Measurements from ENCODE around the gene ARL8A. TPM values are rescaled to one million over a fixed set of nuclear protein-coding genes. Genes with fewer than 3 reads are reported as not detected.

Gene ARL8A
- total RNA-seq, 1 donor from 2014 or later: 75.8 TPM

DNA sequence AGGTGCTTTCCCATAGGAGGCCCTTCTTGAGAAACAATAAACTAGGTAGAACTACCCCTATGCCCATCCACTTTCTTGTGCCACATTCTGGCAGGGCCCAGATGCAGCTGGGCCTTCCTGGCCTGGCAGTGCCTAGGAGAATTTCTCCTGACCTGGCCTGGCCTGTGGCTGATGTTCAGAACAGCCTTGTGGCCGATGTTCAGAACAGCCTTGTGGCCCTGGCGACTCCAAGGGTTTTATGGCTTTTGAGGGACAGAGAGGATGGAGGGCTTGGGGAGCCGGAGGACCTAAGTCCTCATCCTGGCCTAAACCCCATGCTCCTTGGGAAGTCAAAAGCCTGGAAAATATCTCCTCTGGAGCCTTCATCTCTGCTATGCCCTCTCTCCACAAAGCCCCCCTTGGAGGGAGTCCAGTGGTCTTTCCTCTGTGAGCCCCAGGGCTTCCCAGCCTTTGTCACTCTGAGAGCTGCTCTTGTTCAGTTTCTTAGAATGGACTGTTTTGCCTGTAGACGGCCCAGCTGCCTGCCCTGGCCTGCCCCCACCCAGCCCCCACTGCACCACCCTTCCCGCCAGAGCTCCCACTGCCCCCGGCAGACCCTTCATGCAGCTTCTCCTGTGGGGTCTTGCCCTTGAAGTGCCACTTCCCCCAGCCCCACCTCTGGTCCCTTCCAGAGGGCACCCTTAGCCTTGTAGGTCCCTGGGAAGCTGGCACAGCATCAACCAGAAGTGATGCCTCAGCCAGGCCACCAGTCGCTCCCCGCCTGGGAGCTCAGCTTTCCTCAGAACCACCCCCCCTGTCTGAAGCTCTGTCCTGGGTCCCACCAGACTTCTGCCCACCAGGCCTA is 14.9 kb downstream of the ARL8A start:
- no peaks in the 10 kb centered on the region for H3K9me3 Mint-ChIP-seq (ENCODE audit: unreplicated experiment)
- H3K27ac Mint-ChIP-seq (ENCODE audit: unreplicated experiment): no peak overlapping the region
- H3K4me3 Mint-ChIP-seq (ENCODE audit: unreplicated experiment): no peak overlapping the region
- no peak for DNase-seq (ENCODE audit: extremely low spot score, unreplicated experiment)
- H3K27me3 Mint-ChIP-seq (ENCODE audit: unreplicated experiment): no peaks in the 10 kb centered on the region
- no peaks in the 10 kb centered on the region for H3K4me1 Mint-ChIP-seq (ENCODE audit: unreplicated experiment)
- TF ChIP-seq, protein P1, sequence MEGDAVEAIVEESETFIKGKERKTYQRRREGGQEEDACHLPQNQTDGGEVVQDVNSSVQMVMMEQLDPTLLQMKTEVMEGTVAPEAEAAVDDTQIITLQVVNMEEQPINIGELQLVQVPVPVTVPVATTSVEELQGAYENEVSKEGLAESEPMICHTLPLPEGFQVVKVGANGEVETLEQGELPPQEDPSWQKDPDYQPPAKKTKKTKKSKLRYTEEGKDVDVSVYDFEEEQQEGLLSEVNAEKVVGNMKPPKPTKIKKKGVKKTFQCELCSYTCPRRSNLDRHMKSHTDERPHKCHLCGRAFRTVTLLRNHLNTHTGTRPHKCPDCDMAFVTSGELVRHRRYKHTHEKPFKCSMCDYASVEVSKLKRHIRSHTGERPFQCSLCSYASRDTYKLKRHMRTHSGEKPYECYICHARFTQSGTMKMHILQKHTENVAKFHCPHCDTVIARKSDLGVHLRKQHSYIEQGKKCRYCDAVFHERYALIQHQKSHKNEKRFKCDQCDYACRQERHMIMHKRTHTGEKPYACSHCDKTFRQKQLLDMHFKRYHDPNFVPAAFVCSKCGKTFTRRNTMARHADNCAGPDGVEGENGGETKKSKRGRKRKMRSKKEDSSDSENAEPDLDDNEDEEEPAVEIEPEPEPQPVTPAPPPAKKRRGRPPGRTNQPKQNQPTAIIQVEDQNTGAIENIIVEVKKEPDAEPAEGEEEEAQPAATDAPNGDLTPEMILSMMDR (IDR thresholded peaks at IDR 0.05): no peak
- peaks cover 9% of the 10 kb centered on the region for H3K36me3 Mint-ChIP-seq (ENCODE audit: unreplicated experiment)

DNA sequence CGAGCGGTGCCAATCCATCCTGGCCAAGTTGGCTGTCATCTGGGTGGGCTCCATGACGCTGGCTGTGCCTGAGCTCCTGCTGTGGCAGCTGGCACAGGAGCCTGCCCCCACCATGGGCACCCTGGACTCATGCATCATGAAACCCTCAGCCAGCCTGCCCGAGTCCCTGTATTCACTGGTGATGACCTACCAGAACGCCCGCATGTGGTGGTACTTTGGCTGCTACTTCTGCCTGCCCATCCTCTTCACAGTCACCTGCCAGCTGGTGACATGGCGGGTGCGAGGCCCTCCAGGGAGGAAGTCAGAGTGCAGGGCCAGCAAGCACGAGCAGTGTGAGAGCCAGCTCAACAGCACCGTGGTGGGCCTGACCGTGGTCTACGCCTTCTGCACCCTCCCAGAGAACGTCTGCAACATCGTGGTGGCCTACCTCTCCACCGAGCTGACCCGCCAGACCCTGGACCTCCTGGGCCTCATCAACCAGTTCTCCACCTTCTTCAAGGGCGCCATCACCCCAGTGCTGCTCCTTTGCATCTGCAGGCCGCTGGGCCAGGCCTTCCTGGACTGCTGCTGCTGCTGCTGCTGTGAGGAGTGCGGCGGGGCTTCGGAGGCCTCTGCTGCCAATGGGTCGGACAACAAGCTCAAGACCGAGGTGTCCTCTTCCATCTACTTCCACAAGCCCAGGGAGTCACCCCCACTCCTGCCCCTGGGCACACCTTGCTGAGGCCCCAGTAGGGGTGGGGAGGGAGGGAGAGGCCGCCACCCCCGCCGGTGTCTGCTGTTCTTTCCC is 16.5 kb downstream of the ARL8A start:
- no peak overlapping the region for H3K4me3 Mint-ChIP-seq (ENCODE audit: unreplicated experiment)
- peaks cover 6% of the 10 kb centered on the region for H3K36me3 Mint-ChIP-seq (ENCODE audit: unreplicated experiment)
- H3K9me3 Mint-ChIP-seq (ENCODE audit: unreplicated experiment): no peaks in the 10 kb centered on the region
- no peak for DNase-seq (ENCODE audit: extremely low spot score, unreplicated experiment)
- peaks cover 6% of the 10 kb centered on the region for H3K27me3 Mint-ChIP-seq (ENCODE audit: unreplicated experiment)
- H3K27ac Mint-ChIP-seq (ENCODE audit: unreplicated experiment): no peak overlapping the region
- H3K4me1 Mint-ChIP-seq (ENCODE audit: unreplicated experiment): no peaks in the 10 kb centered on the region
- TF ChIP-seq, protein P1 (IDR thresholded peaks at IDR 0.05): no peak

DNA sequence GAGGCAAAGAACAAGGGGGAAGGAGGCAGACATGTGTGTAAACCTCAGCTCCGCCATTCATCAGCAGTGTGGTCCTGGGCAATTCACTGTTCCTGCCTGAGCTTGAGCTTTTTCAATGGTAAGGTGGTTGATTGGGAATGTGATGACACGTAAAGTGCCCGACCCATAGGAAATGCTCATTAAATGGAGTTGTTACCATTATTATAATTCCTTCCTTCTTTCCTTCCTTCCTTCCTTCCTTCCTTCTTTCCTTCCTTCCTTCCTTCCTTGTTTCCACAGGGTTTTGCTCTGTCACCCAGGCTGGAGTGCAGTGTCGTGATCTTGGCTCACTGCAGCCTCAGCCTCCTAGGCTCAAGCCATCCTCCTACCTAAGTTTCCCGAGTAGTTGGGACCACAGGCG is 17.5 kb downstream of the ARL8A start:
- TF ChIP-seq, protein P1 (IDR thresholded peaks at IDR 0.05): no peak
- DNase-seq (ENCODE audit: extremely low spot score, unreplicated experiment): no peak
- Mint-ChIP-seq H3K4me1 (ENCODE audit: unreplicated experiment) (no peaks in the 10 kb centered on the region), H3K36me3 (ENCODE audit: unreplicated experiment) (no peaks in the 10 kb centered on the region), H3K27me3 (ENCODE audit: unreplicated experiment) (peaks cover 6% of the 10 kb centered on the region), H3K27ac (ENCODE audit: unreplicated experiment) (no peak overlapping the region), H3K9me3 (ENCODE audit: unreplicated experiment) (no peaks in the 10 kb centered on the region), H3K4me3 (ENCODE audit: unreplicated experiment) (no peak overlapping the region)

DNA sequence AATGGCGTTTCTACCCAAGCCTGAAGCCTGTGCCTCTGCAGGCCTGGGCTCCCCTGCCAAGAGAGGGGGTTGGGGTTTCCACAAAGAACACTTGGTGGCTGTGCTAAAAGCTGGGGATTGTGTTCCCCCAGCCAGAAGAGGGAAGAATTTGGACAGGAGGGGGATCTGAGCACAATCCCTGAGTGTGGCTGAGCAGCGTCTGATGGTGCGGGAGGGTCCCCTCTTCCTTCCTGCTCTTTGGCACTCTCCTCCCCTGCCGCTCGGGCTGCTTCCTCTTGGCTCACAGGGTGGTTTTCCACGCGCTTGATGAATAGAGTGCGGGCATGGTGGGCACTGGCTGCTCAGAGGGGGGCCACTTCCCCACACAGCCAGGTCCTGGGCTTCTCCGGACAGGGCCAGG is 18.1 kb downstream of the ARL8A start:
- Mint-ChIP-seq H3K36me3 (ENCODE audit: unreplicated experiment) (no peaks in the 10 kb centered on the region), H3K9me3 (ENCODE audit: unreplicated experiment) (no peaks in the 10 kb centered on the region), H3K4me3 (ENCODE audit: unreplicated experiment) (no peak overlapping the region), H3K27ac (ENCODE audit: unreplicated experiment) (no peak overlapping the region), H3K4me1 (ENCODE audit: unreplicated experiment) (no peaks in the 10 kb centered on the region), H3K27me3 (ENCODE audit: unreplicated experiment) (peaks cover 10% of the 10 kb centered on the region)
- TF ChIP-seq, protein P1 (IDR thresholded peaks at IDR 0.05): no peak
- no peak for DNase-seq (ENCODE audit: extremely low spot score, unreplicated experiment)

DNA sequence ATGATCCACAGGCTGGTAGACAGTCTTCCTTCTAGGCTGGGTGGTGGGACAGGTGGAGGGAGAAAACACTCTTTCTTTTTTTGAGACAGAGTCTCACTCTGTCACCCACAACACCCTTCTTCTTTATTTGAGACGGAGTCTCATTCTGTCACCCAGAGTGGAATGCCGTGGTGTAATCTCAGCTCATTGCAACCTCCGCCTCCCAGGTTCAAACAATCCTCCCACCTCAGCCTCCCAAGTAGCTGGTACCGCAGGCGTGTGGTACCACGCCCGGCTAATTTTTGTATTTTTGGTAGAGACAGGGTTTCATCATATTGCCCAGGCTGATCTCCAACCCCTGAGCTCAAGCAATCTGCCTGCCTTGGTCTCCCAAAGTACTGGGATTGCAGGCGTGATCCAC is 18.9 kb downstream of the ARL8A start:
- Mint-ChIP-seq H3K36me3 (ENCODE audit: unreplicated experiment) (no peaks in the 10 kb centered on the region), H3K27me3 (ENCODE audit: unreplicated experiment) (peaks cover 13% of the 10 kb centered on the region), H3K27ac (ENCODE audit: unreplicated experiment) (no peak overlapping the region), H3K9me3 (ENCODE audit: unreplicated experiment) (no peaks in the 10 kb centered on the region), H3K4me1 (ENCODE audit: unreplicated experiment) (no peaks in the 10 kb centered on the region), H3K4me3 (ENCODE audit: unreplicated experiment) (no peak overlapping the region)
- no peak for DNase-seq (ENCODE audit: extremely low spot score, unreplicated experiment)
- TF ChIP-seq, protein P1 (IDR thresholded peaks at IDR 0.05): no peak

All from osteocyte (in vitro differentiated cells).